ENCODE data around the gene SART1.
"Not testable (repeated sequence)": the region's sequence is repeated elsewhere in the genome, so short reads cannot be mapped to it uniquely, and the experiment has no call there.

Gene SART1

GRCh38 chr11:66007201-66007634 lies 45.7 kb downstream of the SART1 start:
- in situ Hi-C loops (cut with HindIII; ENCODE audit: low sequenced_read_pairs): no loop called here
- DNase-seq (ENCODE audit: low read depth): no peak
- no peak overlapping the region for H3K4me3 ChIP-seq (ENCODE audit: low read depth, low read length)
- TF ChIP-seq, protein P1, sequence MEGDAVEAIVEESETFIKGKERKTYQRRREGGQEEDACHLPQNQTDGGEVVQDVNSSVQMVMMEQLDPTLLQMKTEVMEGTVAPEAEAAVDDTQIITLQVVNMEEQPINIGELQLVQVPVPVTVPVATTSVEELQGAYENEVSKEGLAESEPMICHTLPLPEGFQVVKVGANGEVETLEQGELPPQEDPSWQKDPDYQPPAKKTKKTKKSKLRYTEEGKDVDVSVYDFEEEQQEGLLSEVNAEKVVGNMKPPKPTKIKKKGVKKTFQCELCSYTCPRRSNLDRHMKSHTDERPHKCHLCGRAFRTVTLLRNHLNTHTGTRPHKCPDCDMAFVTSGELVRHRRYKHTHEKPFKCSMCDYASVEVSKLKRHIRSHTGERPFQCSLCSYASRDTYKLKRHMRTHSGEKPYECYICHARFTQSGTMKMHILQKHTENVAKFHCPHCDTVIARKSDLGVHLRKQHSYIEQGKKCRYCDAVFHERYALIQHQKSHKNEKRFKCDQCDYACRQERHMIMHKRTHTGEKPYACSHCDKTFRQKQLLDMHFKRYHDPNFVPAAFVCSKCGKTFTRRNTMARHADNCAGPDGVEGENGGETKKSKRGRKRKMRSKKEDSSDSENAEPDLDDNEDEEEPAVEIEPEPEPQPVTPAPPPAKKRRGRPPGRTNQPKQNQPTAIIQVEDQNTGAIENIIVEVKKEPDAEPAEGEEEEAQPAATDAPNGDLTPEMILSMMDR (IDR thresholded peaks at IDR 0.05; ENCODE audit: low read depth, low read length, missing control alignments): no peak

DNA sequence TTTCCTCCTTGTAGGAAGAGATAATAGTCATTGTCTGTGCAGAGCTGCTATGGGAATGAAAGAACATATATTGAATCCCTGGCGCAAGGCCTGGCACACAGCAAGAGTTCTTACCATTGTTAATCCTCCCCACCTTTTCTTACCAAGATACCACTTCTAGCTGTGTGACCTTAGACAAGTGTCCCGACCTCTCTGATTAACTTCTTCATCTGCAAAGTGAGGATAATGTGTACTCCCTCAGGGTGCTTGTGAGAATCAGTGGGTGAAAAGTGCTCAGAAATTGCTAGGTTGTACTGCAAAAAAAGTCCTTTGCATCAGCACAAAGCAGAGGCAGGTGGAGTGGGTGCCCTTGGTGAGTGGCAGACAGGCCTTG lies 46.5 kb downstream of the SART1 start:
- no peak for DNase-seq (ENCODE audit: low read depth)
- TF ChIP-seq, protein P1 (IDR thresholded peaks at IDR 0.05; ENCODE audit: low read depth, low read length, missing control alignments): no peak
- in situ Hi-C loops (cut with HindIII; ENCODE audit: low sequenced_read_pairs): no loop called here
- H3K4me3 ChIP-seq (ENCODE audit: low read depth, low read length): no peak overlapping the region

DNA sequence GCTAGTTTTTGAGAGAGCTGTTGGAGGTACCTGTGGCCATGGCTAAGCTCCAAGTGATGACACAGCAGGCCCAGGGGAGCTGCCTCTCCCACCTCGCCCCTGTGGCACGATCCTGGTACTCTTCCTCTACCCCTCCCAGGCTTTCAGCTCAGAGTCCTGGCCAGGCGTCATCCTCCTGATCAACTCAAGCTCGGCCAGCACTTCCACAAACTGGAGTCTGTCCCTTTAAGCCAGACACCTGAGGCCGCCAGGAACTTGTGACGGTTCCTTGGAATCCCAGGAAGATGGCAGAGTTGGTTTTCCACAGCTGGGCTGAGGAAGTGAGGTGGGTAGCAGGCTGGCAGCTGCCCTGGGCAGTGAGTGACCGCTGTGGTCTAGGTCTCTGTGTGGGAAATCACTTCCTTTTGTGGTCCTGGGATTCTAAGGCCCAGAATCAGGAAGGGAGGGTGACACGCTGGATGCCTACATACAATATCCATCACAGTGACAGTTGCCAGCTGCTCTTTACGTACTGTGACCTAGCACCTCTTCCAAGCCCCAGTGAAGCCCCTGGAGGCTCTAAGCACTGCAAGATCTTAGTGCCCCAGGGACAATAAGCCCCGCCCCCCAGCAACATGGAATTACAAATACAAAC lies 47.1 kb downstream of the SART1 start:
- in situ Hi-C loops (cut with HindIII; ENCODE audit: low sequenced_read_pairs): no loop called here
- H3K4me3 ChIP-seq (ENCODE audit: low read depth, low read length): no peak overlapping the region
- DNase-seq (ENCODE audit: low read depth): no peak
- TF ChIP-seq, protein P1 (IDR thresholded peaks at IDR 0.05; ENCODE audit: low read depth, low read length, missing control alignments): no peak

- H3K4me3 ChIP-seq (ENCODE audit: low read depth, low read length); in situ Hi-C loops (cut with HindIII; ENCODE audit: low sequenced_read_pairs); DNase-seq (ENCODE audit: low read depth): not testable (repeated sequence)
Measured at GRCh38 chr11:66010036-66010435, 48.5 kb downstream of the SART1 start.

DNA sequence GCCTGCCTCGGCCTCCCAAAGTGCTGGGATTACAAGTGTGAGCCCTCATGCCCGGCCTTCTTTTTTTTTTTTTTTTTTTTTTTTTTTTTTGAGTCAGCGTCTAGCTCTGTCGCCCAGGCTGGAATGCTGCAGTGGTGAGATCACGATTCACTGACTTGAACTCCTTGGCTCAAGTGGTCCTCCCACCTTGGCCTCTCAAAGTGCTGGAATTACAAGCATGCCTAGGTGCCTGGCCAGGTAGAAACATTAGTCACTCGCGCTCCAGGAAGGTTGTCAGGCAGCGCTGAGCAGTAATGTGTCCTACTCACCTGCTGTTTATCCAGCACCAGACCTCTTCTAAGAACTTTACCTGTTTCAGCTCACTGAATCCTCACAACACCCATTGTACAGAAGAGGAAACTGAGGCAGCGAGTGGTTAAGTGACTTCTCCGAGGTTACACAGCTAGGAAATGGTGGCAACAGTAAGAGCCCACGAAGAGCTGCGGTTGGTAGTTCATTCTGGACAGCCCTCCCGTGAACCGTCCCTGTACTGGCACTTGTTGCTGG lies 49.8 kb downstream of the SART1 start:
- no peak overlapping the region for H3K4me3 ChIP-seq (ENCODE audit: low read depth, low read length)
- TF ChIP-seq, protein P1 (IDR thresholded peaks at IDR 0.05; ENCODE audit: low read depth, low read length, missing control alignments): no peak
- DNase-seq (ENCODE audit: low read depth): no peak
- in situ Hi-C loops (cut with HindIII; ENCODE audit: low sequenced_read_pairs): no loop called here

GRCh38 chr11:66011785-66012303 lies 50.3 kb downstream of the SART1 start, which contains the start of gene CST6:
Gene CST6, plus strand, starts transcription at chr11:66012008. Its CDS starts 37 bp downstream, at chr11:66012045.
- no peak for DNase-seq (ENCODE audit: low read depth)
- TF ChIP-seq, protein P1 (IDR thresholded peaks at IDR 0.05; ENCODE audit: low read depth, low read length, missing control alignments): no peak

GRCh38 chr11:66012371-66012945 lies 50.9 kb downstream of the SART1 start:
- TF ChIP-seq, protein P1 (IDR thresholded peaks at IDR 0.05; ENCODE audit: low read depth, low read length, missing control alignments): no peak
- H3K4me3 ChIP-seq (ENCODE audit: low read depth, low read length): no peak overlapping the region
- in situ Hi-C loops (cut with HindIII; ENCODE audit: low sequenced_read_pairs): no loop called here
- no peak for DNase-seq (ENCODE audit: low read depth)

More at GRCh38 chr11:66011785-66012303, 50.3 kb downstream of the SART1 start, which contains the start of gene CST6:
- H3K4me3 ChIP-seq (ENCODE audit: low read depth, low read length): no peak within 1 kb of the TSS
- in situ Hi-C loops (cut with HindIII; ENCODE audit: low sequenced_read_pairs): no loop called here

Data from astrocyte of the cerebellum (primary cell).